DOHH2 (cell line): Measurements from ENCODE around the gene DEFB131B.

ENCODE experiments used
- H3F3A ChIP-seq: fragments of 200-600 bp; sonication (generic), shearing (Covaris generic); 2 replicates; pipeline ENCODE4 v1.6.0; 2016; ENCODE audit warnings: antibody characterized with exemption, mild to moderate bottlenecking; ENCODE audit not compliant: control insufficient read depth, insufficient read depth
- H3K27ac ChIP-seq: fragments of 200-600 bp; sonication (generic); 2 replicates; pipeline ENCODE4 v1.5.1; 2014; ENCODE audit warnings: low read depth, mild to moderate bottlenecking, low read length, moderate library complexity
- H3K27me3 ChIP-seq: fragments of 200-600 bp; sonication (generic); 2 replicates; pipeline ENCODE4 v1.6.1; 2014; ENCODE audit warnings: mild to moderate bottlenecking, low read length, mixed read lengths; ENCODE audit not compliant: control insufficient read depth
- H3K36me3 ChIP-seq: fragments of 200-600 bp; sonication (generic); 2 replicates; pipeline ENCODE4 v1.6.1; 2014; ENCODE audit warnings: mild to moderate bottlenecking, low read length, moderate library complexity, mixed read lengths; ENCODE audit not compliant: control insufficient read depth
- H3K4me1 ChIP-seq: fragments of 200-600 bp; sonication (generic); 2 replicates; pipeline ENCODE4 v1.6.1; 2014; ENCODE audit warnings: mild to moderate bottlenecking, low read length, mixed read lengths; ENCODE audit not compliant: control insufficient read depth
- H3K4me2 ChIP-seq: fragments of 200-600 bp; sonication (generic); 2 replicates; pipeline ENCODE4 v1.6.0; 2014; ENCODE audit warnings: mild to moderate bottlenecking, low read length, moderate library complexity
- H3K4me3 ChIP-seq: fragments of 200-600 bp; sonication (generic); 2 replicates; pipeline ENCODE4 v1.5.1; 2014; ENCODE audit warnings: mild to moderate bottlenecking, low read length, mixed read lengths
- H3K79me2 ChIP-seq: fragments of 200-600 bp; sonication (generic); 2 replicates; pipeline ENCODE4 v1.6.1; 2014; ENCODE audit warnings: mild to moderate bottlenecking, low read length, mixed read lengths; ENCODE audit not compliant: control insufficient read depth
- H3K9me2 ChIP-seq: fragments of 200-600 bp; sonication (generic); replicated peaks from 2 replicates; pipeline ENCODE4 v1.6.1; 2014; ENCODE audit warnings: mild to moderate bottlenecking, low read length, mixed read lengths; ENCODE audit not compliant: control insufficient read depth
- H3K9me3 ChIP-seq: fragments of 200-600 bp; sonication (generic); 2 replicates; pipeline ENCODE4 v1.6.1; 2014; ENCODE audit warnings: antibody characterized with exemption, low read length, mixed read lengths; ENCODE audit not compliant: control insufficient read depth, insufficient read depth
- H4K20me1 ChIP-seq: fragments of 200-600 bp; sonication (generic); 2 replicates; pipeline ENCODE4 v1.6.0; 2014; ENCODE audit warnings: low read depth, mild to moderate bottlenecking, antibody characterized with exemption, low read length, moderate library complexity; ENCODE audit not compliant: control insufficient read depth, insufficient read depth
- CTCF ChIP-seq: fragments of 200-600 bp; sonication (generic); IDR thresholded peaks from one replicate; pipeline ENCODE4 v1.5.1; 2014; ENCODE audit warnings: antibody characterized with exemption, mild to moderate bottlenecking, low read depth, low read length; ENCODE audit not compliant: poor library complexity, severe bottlenecking
- EZH2phosphoT487 ChIP-seq: fragments of 200-600 bp; sonication (generic); IDR thresholded peaks from 2 replicates; pipeline ENCODE4 v1.6.1; 2017; ENCODE audit warnings: borderline replicate concordance, mild to moderate bottlenecking, antibody characterized with exemption, low read length, moderate library complexity, mixed read lengths

DEFB131B gene

GRCh38 chr11:71914617-71915189, 36.5 kb downstream of the DEFB131B start:
- Histone ChIP-seq H3K27me3 (no peaks in the 10 kb centered on the region), H3K4me3 (no peak overlapping the region), H3K27ac (no peak overlapping the region), H3F3A (no peaks in the 10 kb centered on the region), H3K79me2 (no peaks in the 10 kb centered on the region), H3K36me3 (peaks cover 43% of the 10 kb centered on the region), H3K4me2 (no peak overlapping the region), H3K9me3 (no peaks in the 10 kb centered on the region), H4K20me1 (no peaks in the 10 kb centered on the region), H3K4me1 (no peaks in the 10 kb centered on the region), H3K9me2 (no peaks in the 10 kb centered on the region)
- no peak for TF ChIP-seq EZH2phosphoT487
- TF ChIP-seq CTCF = no peak

GRCh38 chr11:71917646-71918140, 39.4 kb downstream of the DEFB131B start:
- Histone ChIP-seq H3K79me2 (no peaks in the 10 kb centered on the region), H3K9me2 (no peaks in the 10 kb centered on the region), H3K27me3 (no peaks in the 10 kb centered on the region), H3K4me1 (no peaks in the 10 kb centered on the region), H3K36me3 (peaks cover 48% of the 10 kb centered on the region), H3K27ac (no peak overlapping the region), H3F3A (no peaks in the 10 kb centered on the region), H3K4me3 (no peak overlapping the region), H3K4me2 (no peak overlapping the region), H3K9me3 (no peaks in the 10 kb centered on the region), H4K20me1 (no peaks in the 10 kb centered on the region)
- TF ChIP-seq EZH2phosphoT487 (no peak), CTCF (no peak)

- no peaks in the 10 kb centered on the region; the same call in 1 of the 2 replicates for H3F3A ChIP-seq
- H3K4me2 ChIP-seq = peak within 1 kb of the TSS; percentile 65
- peaks cover 29% of the 10 kb centered on the region for H3K36me3 ChIP-seq
- H3K9me2 ChIP-seq = no peaks in the 10 kb centered on the region
- H3K27ac ChIP-seq = peak within 1 kb of the TSS; percentile 80
- no peaks in the 10 kb centered on the region for H3K27me3 ChIP-seq
- H4K20me1 ChIP-seq = no peaks in the 10 kb centered on the region
- peaks cover 43% of the 10 kb centered on the region for H3K4me1 ChIP-seq
- peak within 1 kb of the TSS; percentile 93 for H3K4me3 ChIP-seq
- no peak for TF ChIP-seq CTCF
- no peak for TF ChIP-seq EZH2phosphoT487
- peaks cover 62% of the 10 kb centered on the region for H3K79me2 ChIP-seq
- H3K9me3 ChIP-seq = no peaks in the 10 kb centered on the region
These were observed 49.8 kb downstream of the DEFB131B start, which contains the start of gene XNDC1N for GRCh38 chr11:71927820-71928736. TSS of gene XNDC1N (minus strand) at chr11:71928594. CDS start at chr11:71923353, 5,241 bp downstream.
